HCT116 (cell line): Measurements from ENCODE around the gene ZIC5. TPM values are rescaled to one million over a fixed set of nuclear protein-coding genes. Genes with fewer than 3 reads are reported as not detected.

ENCODE experiments used
- ATAC-seq: fragments of 200-7000 bp; cut with Tn5 transposase; 2 replicates; pipeline ENCODE4 v1.9.1; 2020; ENCODE audit warnings: mild to moderate bottlenecking, moderate library complexity
- BruUV-seq: library from RNA; stranded (reverse); fragments of 400-500 nt; replicated peaks from 2 replicates; lab custom pipeline; 2021; lab: Mats Ljungman, UMichigan
- CTCF ChIA-PET: fragments of 300-600 bp; sonication (Branson Sonifier 250); formaldehyde crosslinking; loops from one replicate; lab custom pipeline; 2021; ENCODE audit warnings: antibody characterized with exemption; lab: Charles Lee
- POLR2A ChIA-PET: fragments of 300-600, 350-600 bp; sonication (Branson Sonifier 250); formaldehyde crosslinking; loops from one replicate; lab custom pipeline; 2021; ENCODE audit warnings: antibody characterized with exemption; lab: Charles Lee
- RAD21 ChIA-PET, 2 experiments: fragments of 300-600 bp; sonication (Branson Sonifier 250); formaldehyde crosslinking; loops; one replicate each; lab custom pipeline; 2023; ENCODE audit warnings: low total read pairs in 2 of 2; ENCODE audit not compliant: uncharacterized antibody in 2 of 2, unreplicated experiment in 2 of 2, low non-redundant PET in 1 of 2; lab: Charles Lee
- DNase-seq: peaks from one replicate; pipeline ENCODE4 v3.0.0-alpha.2; 2010; ENCODE audit warnings: low read depth, low spot score
- H2AFZ ChIP-seq: fragments of 200-600 bp; shearing (Covaris generic), sonication (generic); 2 replicates; pipeline ENCODE4 v1.6.1; 2017; ENCODE audit warnings: low read depth, mixed run types, mixed read lengths, antibody characterized with exemption, low read length; ENCODE audit not compliant: poor library complexity, severe bottlenecking
- H3K27ac ChIP-seq: 2 replicates; pipeline ENCODE4 v1.5.1; 2012; ENCODE audit warnings: low read depth, low read length
- H3K27me3 ChIP-seq: fragments of 200-600 bp; sonication (generic); 2 replicates; pipeline ENCODE4 v1.6.1; 2016; ENCODE audit warnings: mixed run types, low read length, mixed read lengths; ENCODE audit not compliant: insufficient read depth
- H3K36me3 ChIP-seq, 2 experiments: fragments of 200-500 bp in 1 of 2; fragments of 200-600 bp in 1 of 2; sonication (Bioruptor generic) in 1 of 2; sonication (generic) in 1 of 2; 2 replicates each; pipeline versions ENCODE4 v1.5.1 to v1.6.1; 2014 to 2016; ENCODE audit warnings: low read length in 2 of 2, inconsistent platforms in 1 of 2, mixed read lengths in 1 of 2, mixed run types in 1 of 2; ENCODE audit not compliant: insufficient read depth in 2 of 2, control insufficient read depth in 1 of 2
- H3K4me1 ChIP-seq, 2 experiments: fragments of 200-600 bp in 1 of 2; sonication (generic) in 1 of 2; 2 replicates each; pipeline versions ENCODE4 v1.5.1 to v1.6.1; 2012 to 2017; ENCODE audit warnings: low read length in 2 of 2, inconsistent platforms in 1 of 2, mild to moderate bottlenecking in 1 of 2, mixed read lengths in 1 of 2, mixed run types in 1 of 2, moderate library complexity in 1 of 2; ENCODE audit not compliant: insufficient read depth in 2 of 2, control insufficient read depth in 1 of 2
- H3K4me2 ChIP-seq: fragments of 200-600 bp; sonication (generic); 2 replicates; pipeline ENCODE4 v1.6.1; 2017; ENCODE audit warnings: mixed run types, low read length, mixed read lengths
- H3K4me3 ChIP-seq, 2 experiments: fragments of 200-600 bp in 1 of 2; sonication (generic) in 1 of 2; replicated peaks in 1 of 2; 2 replicates each; pipeline ENCODE4 v1.5.1; 2011 to 2016; ENCODE audit warnings: low read length in 2 of 2, control low read depth in 1 of 2, low read depth in 1 of 2, mild to moderate bottlenecking in 1 of 2, mixed read lengths in 1 of 2, mixed run types in 1 of 2
- H3K79me2 ChIP-seq: fragments of 200-600 bp; sonication (generic); 2 replicates; pipeline ENCODE4 v1.6.1; 2017; ENCODE audit warnings: mild to moderate bottlenecking, mixed run types, low read length, moderate library complexity, mixed read lengths; ENCODE audit not compliant: insufficient read depth
- H3K9ac ChIP-seq: fragments of 200-600 bp; sonication (generic); 2 replicates; pipeline ENCODE4 v1.6.1; 2016; ENCODE audit warnings: low read length, mixed read lengths
- H3K9me2 ChIP-seq: fragments of 200-600 bp; sonication (generic), shearing (Covaris generic); 2 replicates; pipeline ENCODE4 v1.6.1; 2017; ENCODE audit warnings: mixed run types, mild to moderate bottlenecking, moderate library complexity; ENCODE audit not compliant: insufficient read depth
- H3K9me3 ChIP-seq, 2 experiments: fragments of 200-500 bp in 1 of 2; fragments of 200-600 bp in 1 of 2; sonication (Bioruptor generic) in 1 of 2; sonication (generic) in 1 of 2; 2 replicates each; pipeline ENCODE4 v1.6.1; 2014 to 2017; ENCODE audit warnings: low read length in 2 of 2, mixed read lengths in 2 of 2, inconsistent platforms in 1 of 2, low read depth in 1 of 2, mild to moderate bottlenecking in 1 of 2, mixed run types in 1 of 2, moderate library complexity in 1 of 2; ENCODE audit not compliant: control insufficient read depth in 1 of 2, insufficient read depth in 1 of 2
- H4K20me1 ChIP-seq: fragments of 200-600 bp; sonication (generic), shearing (Covaris generic); 2 replicates; pipeline ENCODE4 v1.6.1; 2017; ENCODE audit warnings: mixed run types, mild to moderate bottlenecking, moderate library complexity; ENCODE audit not compliant: insufficient read depth
- ATF3 ChIP-seq: IDR thresholded peaks from 2 replicates; pipeline ENCODE4 v1.6.1; 2012
- CBX3 ChIP-seq: IDR thresholded peaks from 2 replicates; pipeline ENCODE4 v1.6.1; 2012; ENCODE audit warnings: low read depth
- CEBPB ChIP-seq: IDR thresholded peaks from 2 replicates; pipeline ENCODE4 v1.6.1; 2012; ENCODE audit warnings: low read depth
- CTCF ChIP-seq, 3 experiments: fragments of 200-600 bp in 1 of 3; sonication (generic) in 1 of 3; IDR thresholded peaks in 2 of 3; conservative IDR thresholded peaks in 1 of 3; 2 replicates each; pipeline ENCODE4 v1.5.1; 2012 to 2017; ENCODE audit warnings: low read depth in 2 of 3, low read length in 2 of 3, antibody characterized with exemption in 1 of 3, borderline replicate concordance in 1 of 3, control low read depth in 1 of 3, mild to moderate bottlenecking in 1 of 3, mixed read lengths in 1 of 3, mixed run types in 1 of 3, moderate library complexity in 1 of 3; ENCODE audit not compliant: insufficient read depth in 1 of 3
- EGR1 ChIP-seq: IDR thresholded peaks from 2 replicates; pipeline ENCODE4 v1.6.1; 2012; ENCODE audit warnings: low read depth
- ELF1 ChIP-seq: IDR thresholded peaks from 2 replicates; pipeline ENCODE4 v1.6.1; 2012; ENCODE audit warnings: low read depth, borderline replicate concordance
- EZH2phosphoT487 ChIP-seq: fragments of 200-600 bp; IDR thresholded peaks from 2 replicates; pipeline ENCODE4 v1.6.1; 2018; ENCODE audit warnings: antibody characterized with exemption, borderline replicate concordance
- FOSL1 ChIP-seq: IDR thresholded peaks from 2 replicates; pipeline ENCODE4 v1.6.1; 2012; ENCODE audit warnings: low read depth
- JUND ChIP-seq: IDR thresholded peaks from 2 replicates; pipeline ENCODE4 v1.6.1; 2012
- MAX ChIP-seq: IDR thresholded peaks from 2 replicates; pipeline ENCODE4 v1.6.1; 2012
- POLR2A ChIP-seq: IDR thresholded peaks from 2 replicates; pipeline ENCODE4 v1.7.0; 2011; ENCODE audit warnings: borderline replicate concordance; ENCODE audit not compliant: insufficient read depth, insufficient read length; ENCODE audit errors: extremely low read depth
- POLR2AphosphoS5 ChIP-seq: IDR thresholded peaks from 2 replicates; pipeline ENCODE4 v1.6.1; 2011; ENCODE audit warnings: mild to moderate bottlenecking, low read depth, low read length, moderate library complexity
- RAD21 ChIP-seq: IDR thresholded peaks from 2 replicates; pipeline ENCODE4 v1.6.1; 2012; ENCODE audit warnings: low read depth, mild to moderate bottlenecking
- SIN3A ChIP-seq: IDR thresholded peaks from 2 replicates; pipeline ENCODE4 v1.6.1; 2012; ENCODE audit warnings: low read depth
- SP1 ChIP-seq: IDR thresholded peaks from 2 replicates; pipeline ENCODE4 v1.6.1; 2012; ENCODE audit warnings: low read depth
- SRF ChIP-seq: IDR thresholded peaks from 2 replicates; pipeline ENCODE4 v1.6.1; 2012; ENCODE audit warnings: low read depth
- TCF7L2 ChIP-seq: IDR thresholded peaks from 2 replicates; pipeline ENCODE4 v1.7.0; 2011; ENCODE audit warnings: borderline replicate concordance, inconsistent platforms; ENCODE audit not compliant: insufficient read depth, insufficient read length; ENCODE audit errors: extremely low read depth
- YY1 ChIP-seq: IDR thresholded peaks from 2 replicates; pipeline ENCODE4 v1.6.1; 2011; ENCODE audit warnings: low read length, low read depth, moderate library complexity, mild to moderate bottlenecking; ENCODE audit not compliant: insufficient replicate concordance; ENCODE audit errors: extremely low read depth
- ZBTB33 ChIP-seq: IDR thresholded peaks from 2 replicates; pipeline ENCODE4 v1.6.1; 2011; ENCODE audit warnings: mild to moderate bottlenecking, low read length, moderate library complexity; ENCODE audit not compliant: insufficient replicate concordance; ENCODE audit errors: extremely low read depth
- ZFX ChIP-seq: fragments of 450-650 bp; IDR thresholded peaks from 2 replicates; pipeline ENCODE4 v1.6.1; 2017
- intact Hi-C: fragments of 100-400 bp; cut with micrococcal nuclease; formaldehyde crosslinking; loops from 2 replicates; pipeline ENCODE4 v1.10.0; 2022
- total RNA-seq: library from RNA; stranded (reverse); gene quantifications from one replicate; pipeline ENCODE4 v1.2.1, GENCODE V29; 2021; ENCODE audit not compliant: unreplicated experiment

ZIC5 gene
- total RNA-seq, 1 experiment from 2014 or later, result 10.3 TPM

- TF ChIP-seq POLR2A, result no peak
- TF ChIP-seq CEBPB, result no peak
- TF ChIP-seq MAX, result no peak
- no peak for TF ChIP-seq CBX3
Observed at GRCh38 chr13:99935772-99936171, 35.8 kb downstream of the ZIC5 start (continued).

- POLR2A ChIA-PET, result no interaction called here
- Histone ChIP-seq H2AFZ (no peak overlapping the region), H3K9ac (no peak overlapping the region), H3K4me2 (no peak overlapping the region), H3K36me3 (no peaks in the 10 kb centered on the region), H3K79me2 (no peaks in the 10 kb centered on the region), H3K4me3 (no peak overlapping the region), H3K9me3 (no peaks in the 10 kb centered on the region), H3K27ac (no peak overlapping the region), H3K9me2 (no peaks in the 10 kb centered on the region), H4K20me1 (no peaks in the 10 kb centered on the region), H3K4me1 (no peaks in the 10 kb centered on the region), H3K27me3 (no peaks in the 10 kb centered on the region)
- intact Hi-C loops, result no loop called here
- TF ChIP-seq CTCF (IDR thresholded peaks at IDR 0.05 in 2 of 3, conservative IDR thresholded peaks at IDR 0.05 in 1 of 3; ENCODE audit: borderline replicate concordance in 1 of 3, insufficient read depth in 1 of 3, low read depth in 2 of 3, low read length in 2 of 3) (no peak), ZFX (no peak), EZH2phosphoT487 (no peak), SP1 (no peak), SRF (no peak), POLR2AphosphoS5 (no peak), JUND (no peak), EGR1 (no peak), POLR2A (no peak), ZBTB33 (no peak), TCF7L2 (no peak), FOSL1 (no peak), CBX3 (no peak), ELF1 (no peak), YY1 (no peak), RAD21 (no peak), MAX (no peak), CEBPB (no peak), SIN3A (no peak), ATF3 (no peak)
- DNase-seq (no peak), ATAC-seq (no peak)
- CTCF ChIA-PET, result no interaction called here
- RAD21 ChIA-PET, result no interaction called here
- BruUV-seq, result no TSS peak
Observed at GRCh38 chr13:99932912-99933311, 38.7 kb downstream of the ZIC5 start.
